Body of pancreas (tissue), 4 donors: ENCODE results near the gene GABRB1. TPM values are rescaled to one million over a fixed set of nuclear protein-coding genes. Genes with fewer than 3 reads are reported as not detected.

Source experiments
- ATAC-seq: fragments of 150-250 bp; one replicate; pipeline ENCODE4 v1.9.1; 2016
- DNase-seq, 4 donors: peaks; one replicate each; pipeline ENCODE4 v3.0.0-alpha.2; 2019
- H3K27ac ChIP-seq, 4 donors: fragments of 200-600 bp; sonication (generic); 1 replicate in 3 of 4; 2 replicates in 1 of 4; pipeline versions ENCODE4 v1.5.1 to v1.6.1; 2016 to 2019; ENCODE audit warnings: mild to moderate bottlenecking in 1 of 4, mixed read lengths in 1 of 4, moderate library complexity in 1 of 4
- H3K27me3 ChIP-seq, 2 donors: fragments of 200-600 bp; sonication (generic); one replicate each; pipeline ENCODE4 v1.6.0; 2016; ENCODE audit warnings: mild to moderate bottlenecking in 1 of 2
- H3K36me3 ChIP-seq, 2 donors: fragments of 200-600 bp; sonication (generic); replicated peaks in 1 of 2; 2 replicates each; pipeline ENCODE4 v1.5.1; 2016; ENCODE audit warnings: low read depth in 2 of 2; ENCODE audit not compliant: insufficient read depth in 1 of 2
- H3K4me1 ChIP-seq: fragments of 200-600 bp; sonication (generic); one replicate; pipeline ENCODE4 v1.6.0; 2016
- H3K4me3 ChIP-seq, 2 donors: fragments of 200-600 bp; sonication (generic); 1 replicate in 1 of 2; 2 replicates in 1 of 2; pipeline ENCODE4 v1.5.1; 2016 to 2019
- H3K9me3 ChIP-seq, 3 donors: fragments of 200-600 bp; sonication (generic); 1 replicate in 2 of 3; 2 replicates in 1 of 3; pipeline ENCODE4 v1.5.1; 2016
- POLR2A ChIP-seq, 3 donors: fragments of 450-650 bp; IDR thresholded peaks; one replicate each; pipeline ENCODE4 v1.6.1; 2016; ENCODE audit warnings: antibody characterized with exemption in 3 of 3, mild to moderate bottlenecking in 2 of 3
- WGBS, 2 donors: methylation state at CpG; one replicate each; pipeline ENCODE4 v1.1.5; 2017; 5-methylcytosine and 5-hydroxymethylcytosine counted together
- intact Hi-C: fragments of 100-400 bp; cut with DNase I; formaldehyde crosslinking; loops from one replicate; pipeline ENCODE4 v1.15.1; 2023
- total RNA-seq, 2 donors: library from RNA; depleted of rRNA; stranded (reverse); fragments of >200 nt; gene quantifications; one replicate each; pipeline ENCODE4 v1.1.0, GENCODE V29; 2016
- TF ChIP-seq, protein P1 (sequence below), 7 experiments: fragments of 450-650 bp in 4 of 7; fragments of 200-600 bp in 3 of 7; sonication (generic) in 3 of 7; IDR thresholded peaks; one replicate each; pipeline ENCODE4 v1.5.1; 2016 to 2019; ENCODE audit warnings: antibody characterized with exemption in 7 of 7

The GABRB1 gene
- total RNA-seq, 2 donors from 2014 or later = not detected

DNA sequence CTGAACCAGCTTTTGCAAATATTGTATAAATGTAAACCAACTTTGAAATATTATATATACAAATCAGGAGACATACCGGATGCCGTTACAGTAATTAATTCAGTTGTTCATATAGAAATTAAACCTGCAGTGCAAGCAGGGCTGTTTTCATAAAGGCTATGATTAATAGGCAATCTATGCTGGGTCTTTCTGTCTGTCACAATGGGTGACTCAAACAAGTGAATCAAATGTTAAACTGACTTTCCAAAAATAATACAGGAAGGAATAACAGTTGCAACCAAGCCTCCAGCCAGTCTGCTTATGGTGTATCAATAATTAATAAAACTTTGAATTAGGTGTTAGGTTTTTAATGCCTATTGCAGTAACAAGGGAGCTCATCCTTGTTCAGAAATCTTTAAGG lies 43.9 kb downstream of the GABRB1 start:
- TF ChIP-seq POLR2A (IDR thresholded peaks at IDR 0.05) = no peak
- TF ChIP-seq, protein P1, sequence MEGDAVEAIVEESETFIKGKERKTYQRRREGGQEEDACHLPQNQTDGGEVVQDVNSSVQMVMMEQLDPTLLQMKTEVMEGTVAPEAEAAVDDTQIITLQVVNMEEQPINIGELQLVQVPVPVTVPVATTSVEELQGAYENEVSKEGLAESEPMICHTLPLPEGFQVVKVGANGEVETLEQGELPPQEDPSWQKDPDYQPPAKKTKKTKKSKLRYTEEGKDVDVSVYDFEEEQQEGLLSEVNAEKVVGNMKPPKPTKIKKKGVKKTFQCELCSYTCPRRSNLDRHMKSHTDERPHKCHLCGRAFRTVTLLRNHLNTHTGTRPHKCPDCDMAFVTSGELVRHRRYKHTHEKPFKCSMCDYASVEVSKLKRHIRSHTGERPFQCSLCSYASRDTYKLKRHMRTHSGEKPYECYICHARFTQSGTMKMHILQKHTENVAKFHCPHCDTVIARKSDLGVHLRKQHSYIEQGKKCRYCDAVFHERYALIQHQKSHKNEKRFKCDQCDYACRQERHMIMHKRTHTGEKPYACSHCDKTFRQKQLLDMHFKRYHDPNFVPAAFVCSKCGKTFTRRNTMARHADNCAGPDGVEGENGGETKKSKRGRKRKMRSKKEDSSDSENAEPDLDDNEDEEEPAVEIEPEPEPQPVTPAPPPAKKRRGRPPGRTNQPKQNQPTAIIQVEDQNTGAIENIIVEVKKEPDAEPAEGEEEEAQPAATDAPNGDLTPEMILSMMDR (IDR thresholded peaks at IDR 0.05) = no peak
- H3K4me3 ChIP-seq = no peak overlapping the region
- 74 to 84% methylated on average over 2 of the region's 2 CpGs for WGBS, 2 donors
- intact Hi-C loops = no loop called here
- no peak for ATAC-seq
- H3K9me3 ChIP-seq = no peaks in the 10 kb centered on the region
- no peaks in the 10 kb centered on the region for H3K27me3 ChIP-seq
- no peaks in the 10 kb centered on the region for H3K36me3 ChIP-seq
- DNase-seq = no peak
- no peak overlapping the region for H3K27ac ChIP-seq
- no peaks in the 10 kb centered on the region for H3K4me1 ChIP-seq

DNA sequence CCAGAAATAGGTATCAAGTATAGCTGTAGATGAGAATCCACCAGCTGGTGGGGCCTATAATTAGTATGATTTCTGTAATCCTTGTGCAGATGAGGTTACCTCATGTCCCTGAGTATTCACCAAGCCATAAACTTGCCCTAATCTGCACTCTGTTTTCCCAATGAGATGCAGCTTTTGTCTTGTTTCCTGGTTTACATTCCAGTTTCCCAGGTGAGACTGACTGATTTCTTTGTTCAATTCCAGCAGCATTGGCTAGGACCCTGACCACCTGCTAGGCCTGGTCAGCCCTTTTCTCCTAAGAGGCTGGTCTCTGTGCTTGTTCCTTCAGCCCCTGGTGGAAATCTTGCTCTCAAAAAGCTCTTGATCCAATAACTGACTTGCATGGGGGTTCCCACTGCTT lies 44.6 kb downstream of the GABRB1 start:
- DNase-seq (no peak), ATAC-seq (peak; percentile 24)
- Histone ChIP-seq H3K27me3 (no peaks in the 10 kb centered on the region), H3K9me3 (no peaks in the 10 kb centered on the region), H3K36me3 (no peaks in the 10 kb centered on the region), H3K4me1 (no peaks in the 10 kb centered on the region), H3K27ac (no peak overlapping the region), H3K4me3 (no peak overlapping the region)
- TF ChIP-seq POLR2A (IDR thresholded peaks at IDR 0.05) = no peak
- TF ChIP-seq, protein P1 (IDR thresholded peaks at IDR 0.05) = no peak
- intact Hi-C loops = no loop called here

DNA sequence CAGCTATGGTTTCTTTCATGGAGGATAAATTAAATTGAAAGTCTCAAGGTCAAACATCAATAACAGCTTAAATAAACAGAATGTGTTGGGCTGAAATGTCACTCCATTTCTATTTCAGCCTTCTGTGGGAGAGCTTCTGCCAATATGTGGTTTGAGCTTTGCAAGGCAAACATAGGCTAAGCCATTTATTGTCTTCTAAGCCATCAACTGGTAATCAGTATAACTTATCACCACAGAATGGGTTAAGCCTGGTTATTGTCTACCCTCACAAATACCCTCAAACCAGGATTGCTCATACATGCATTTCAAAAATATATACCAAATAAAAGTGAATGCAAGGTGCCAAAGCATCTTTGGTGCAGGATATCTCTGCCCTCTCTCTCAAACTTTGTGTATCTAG lies 52.7 kb downstream of the GABRB1 start:
- no peak overlapping the region for H3K27ac ChIP-seq
- H3K27me3 ChIP-seq = no peaks in the 10 kb centered on the region
- DNase-seq (no peak), ATAC-seq (no peak)
- intact Hi-C loops = no loop called here
- H3K9me3 ChIP-seq = no peaks in the 10 kb centered on the region
- TF ChIP-seq, protein P1 (IDR thresholded peaks at IDR 0.05) = no peak
- TF ChIP-seq POLR2A (IDR thresholded peaks at IDR 0.05) = no peak
- no peaks in the 10 kb centered on the region for H3K4me1 ChIP-seq
- H3K4me3 ChIP-seq = no peak overlapping the region
- no peaks in the 10 kb centered on the region for H3K36me3 ChIP-seq

DNA sequence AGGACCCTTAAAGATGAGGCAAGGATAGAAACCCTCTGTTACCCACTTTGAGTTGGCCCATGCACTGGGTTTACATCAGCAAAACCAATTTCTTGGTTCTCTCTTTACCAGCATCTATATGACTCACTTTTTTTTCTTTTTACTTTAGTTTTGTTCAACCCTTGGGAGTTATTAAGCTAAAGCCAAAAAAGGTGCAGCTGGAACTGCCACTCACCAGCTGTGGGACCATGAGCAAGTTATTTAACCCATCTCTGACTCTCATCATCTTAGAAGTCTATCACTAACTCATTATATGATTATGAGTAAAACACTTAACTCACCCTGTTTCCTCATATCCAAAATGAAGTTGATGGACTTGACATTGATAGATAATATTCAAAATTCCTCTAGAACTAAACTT lies 53.4 kb downstream of the GABRB1 start:
- TF ChIP-seq POLR2A (IDR thresholded peaks at IDR 0.05) = no peak
- TF ChIP-seq, protein P1 (IDR thresholded peaks at IDR 0.05) = no peak
- no peak for DNase-seq
- no peaks in the 10 kb centered on the region for H3K36me3 ChIP-seq
- no peaks in the 10 kb centered on the region for H3K4me1 ChIP-seq
- no peak for ATAC-seq
- H3K27ac ChIP-seq = no peak overlapping the region
- H3K4me3 ChIP-seq = no peak overlapping the region
- intact Hi-C loops = no loop called here
- no peaks in the 10 kb centered on the region for H3K9me3 ChIP-seq
- H3K27me3 ChIP-seq = no peaks in the 10 kb centered on the region

DNA sequence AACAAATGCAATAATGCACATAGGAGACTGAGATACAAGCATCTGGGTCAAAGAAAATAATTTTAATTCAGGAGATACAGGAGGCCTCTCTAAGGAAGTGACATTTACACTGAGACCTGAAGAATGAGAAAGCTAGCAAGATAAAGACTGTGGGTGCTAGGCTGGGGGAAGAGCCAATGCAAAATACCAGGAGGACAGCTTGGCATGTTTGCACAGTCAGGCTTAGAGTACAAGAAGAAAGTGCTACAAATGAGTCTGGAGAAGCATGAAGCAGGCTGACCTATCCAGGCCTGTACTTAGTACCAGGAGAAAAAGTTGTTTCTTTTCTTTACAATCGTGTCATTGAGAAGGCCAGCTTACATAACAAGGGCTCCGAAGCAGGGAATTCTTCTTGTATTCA lies 56.9 kb downstream of the GABRB1 start:
- no peak overlapping the region for H3K27ac ChIP-seq
- intact Hi-C loops = no loop called here
- WGBS, 2 donors = 42 to 44% methylated on average over 2 of the region's 2 CpGs
- H3K4me1 ChIP-seq = no peaks in the 10 kb centered on the region
- ATAC-seq (no peak), DNase-seq (no peak)
- H3K4me3 ChIP-seq = no peak overlapping the region
- no peaks in the 10 kb centered on the region for H3K9me3 ChIP-seq
- TF ChIP-seq POLR2A (IDR thresholded peaks at IDR 0.05) = no peak
- TF ChIP-seq, protein P1 (IDR thresholded peaks at IDR 0.05) = no peak
- no peaks in the 10 kb centered on the region for H3K36me3 ChIP-seq
- no peaks in the 10 kb centered on the region for H3K27me3 ChIP-seq
